Subcutaneous abdominal adipose tissue (tissue), 5 donors: ENCODE measurements around the gene ZNF841.
"Not testable (repeated sequence)": the region's sequence is repeated elsewhere in the genome, so short reads cannot be mapped to it uniquely, and the experiment has no call there.

Experiments
- H3K27ac ChIP-seq: one replicate; pipeline ENCODE4 v1.7.0; 2013; ENCODE audit warnings: low read depth, mild to moderate bottlenecking, inconsistent platforms, low read length, moderate library complexity
- H3K27me3 ChIP-seq, 5 donors: one replicate each; pipeline ENCODE4 v1.7.0; 2013; ENCODE audit warnings: low read length in 5 of 5, inconsistent platforms in 1 of 5; ENCODE audit not compliant: control insufficient read depth in 5 of 5, insufficient read depth in 4 of 5
- H3K36me3 ChIP-seq, 5 donors: one replicate each; pipeline ENCODE4 v1.7.0; 2013; ENCODE audit warnings: low read length in 5 of 5; ENCODE audit not compliant: control insufficient read depth in 5 of 5, insufficient read depth in 5 of 5
- H3K4me1 ChIP-seq, 5 donors: one replicate each; pipeline ENCODE4 v1.7.0; 2013; ENCODE audit warnings: low read length in 5 of 5, mild to moderate bottlenecking in 3 of 5, moderate library complexity in 1 of 5; ENCODE audit not compliant: control insufficient read depth in 5 of 5, insufficient read depth in 5 of 5
- H3K4me3 ChIP-seq, 5 donors: one replicate each; pipeline ENCODE4 v1.7.0; 2013; ENCODE audit warnings: low read length in 5 of 5, low read depth in 1 of 5
- H3K9ac ChIP-seq, 5 donors: one replicate each; pipeline ENCODE4 v1.7.0; 2013; ENCODE audit warnings: low read length in 5 of 5, mild to moderate bottlenecking in 4 of 5, moderate library complexity in 3 of 5
- H3K9me3 ChIP-seq, 5 donors: one replicate each; pipeline ENCODE4 v1.7.0; 2013; ENCODE audit warnings: low read length in 5 of 5; ENCODE audit not compliant: control insufficient read depth in 5 of 5
- donor health status: healthy.
- donor health status: healthy.
- donor health status: healthy.
- donor health status: healthy.
- donor health status: healthy.

ZNF841 gene

DNA sequence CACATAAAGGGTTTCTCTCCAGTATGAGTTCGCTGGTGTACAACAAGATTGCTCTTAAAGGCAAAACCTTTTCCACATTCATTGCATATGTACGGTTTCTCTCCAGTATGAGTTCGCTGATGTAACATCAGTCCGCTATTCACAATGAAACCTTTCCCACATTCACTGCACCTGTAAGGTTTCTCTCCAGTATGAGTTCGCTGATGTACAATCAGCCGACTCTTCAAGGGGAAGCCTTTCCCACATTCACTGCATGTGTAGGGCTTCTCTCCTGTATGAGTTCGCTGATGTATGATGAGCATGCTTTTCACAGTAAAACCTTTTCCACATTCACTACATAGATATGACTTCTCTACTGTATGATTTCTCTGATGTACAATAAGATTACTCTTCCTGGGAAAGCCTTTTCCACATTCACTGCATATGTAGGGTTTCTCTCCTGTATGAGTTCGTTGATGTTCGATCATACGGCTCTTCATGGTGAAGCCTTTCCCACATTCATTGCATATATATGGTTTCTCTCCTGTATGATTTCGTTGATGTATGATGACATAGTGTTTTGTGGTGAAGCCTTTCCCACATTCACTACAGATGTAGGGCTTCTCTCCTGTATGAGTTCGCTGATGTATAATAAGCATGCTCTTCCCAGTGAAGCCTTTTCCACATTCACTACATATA, 61.4 kb downstream of the ZNF841 start:
- H3K27me3 ChIP-seq, result no peaks in the 10 kb centered on the region
- H3K4me3 ChIP-seq, result peak overlapping the region; percentile 30 to 66 (median 53)
- H3K27ac ChIP-seq, result no peak overlapping the region
- H3K9ac ChIP-seq, result no peak overlapping the region
- peaks cover 68 to 88% (median 75%) of the 10 kb centered on the region in 5 donors for H3K9me3 ChIP-seq
- H3K36me3 ChIP-seq, result peaks cover 50 to 56% (median 52%) of the 10 kb centered on the region in 5 donors
- H3K4me1 ChIP-seq, result no peaks in the 10 kb centered on the region

DNA sequence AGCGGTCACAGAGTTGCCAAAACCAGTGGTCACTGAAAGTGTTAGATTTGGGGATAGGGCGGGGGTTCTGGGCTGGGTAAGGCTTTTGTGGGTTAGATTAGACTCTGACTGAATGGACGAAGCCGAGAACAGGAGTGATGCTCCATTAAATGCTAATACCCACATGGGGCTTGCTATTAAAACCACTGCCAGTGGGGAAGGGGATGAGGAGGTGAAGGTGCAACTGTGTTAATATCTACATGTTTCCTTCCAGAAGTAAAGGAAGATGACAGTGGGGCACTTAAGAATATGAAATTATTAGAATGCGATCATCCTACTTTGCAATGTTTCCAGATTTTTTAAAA, 66.8 kb downstream of the ZNF841 start:
- H3K9me3 ChIP-seq, result peaks cover 28 to 47% (median 40%) of the 10 kb centered on the region in 5 donors
- no peaks in the 10 kb centered on the region for H3K27me3 ChIP-seq
- peak overlapping the region; percentile 91 to 99 (median 98) for H3K9ac ChIP-seq
- peaks cover 0 to 19% (median 16%) of the 10 kb centered on the region in 5 donors for H3K4me1 ChIP-seq
- peak overlapping the region; percentile 87 for H3K27ac ChIP-seq
- peak overlapping the region; percentile 90 to 100 (median 98) for H3K4me3 ChIP-seq
- peaks cover 19 to 27% (median 20%) of the 10 kb centered on the region in 5 donors for H3K36me3 ChIP-seq

DNA sequence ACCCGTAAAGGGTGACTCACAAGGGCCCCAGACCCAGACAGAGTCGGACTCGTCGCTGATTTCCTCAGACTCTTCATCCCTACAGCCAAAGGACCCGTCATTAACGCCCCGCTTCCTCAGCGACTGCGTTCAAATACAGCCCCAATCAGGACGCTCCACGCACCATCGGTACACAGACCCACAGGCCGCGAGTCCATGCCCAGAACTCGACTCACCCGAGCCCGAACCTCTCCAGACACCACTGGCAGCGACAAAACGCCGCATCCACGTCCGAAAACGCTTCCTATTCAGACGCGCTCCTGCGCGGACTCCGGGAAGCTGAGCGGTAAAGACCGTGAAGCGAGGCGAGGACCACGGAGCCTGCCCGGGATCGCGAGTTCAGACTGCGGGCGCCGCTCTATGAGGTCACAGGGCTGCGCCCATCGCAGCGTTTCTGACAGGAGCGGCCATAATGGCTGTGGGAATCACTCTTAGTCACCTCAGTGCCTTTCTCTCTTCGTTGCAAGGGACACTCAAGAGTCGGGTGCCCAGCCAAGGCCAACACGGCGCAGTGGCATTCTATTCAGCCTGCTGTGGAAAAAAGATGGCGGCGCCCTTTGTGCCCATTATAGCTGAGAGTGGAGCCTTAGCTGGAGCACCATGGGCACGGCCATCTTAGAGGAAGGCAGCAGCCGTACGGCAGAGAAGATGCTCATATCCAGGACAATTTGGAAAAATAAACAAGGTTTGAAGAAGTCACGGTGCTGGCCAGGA, 67.4 kb downstream of the ZNF841 start, which contains the start of gene ZNF614:
TSS of gene ZNF614 (minus strand) at position 353 of the 753 bp plus-strand sequence. CDS start 2,634 bp downstream, outside the sequence.
- H3K27me3 ChIP-seq, result no peaks in the 10 kb centered on the region
- H3K36me3 ChIP-seq, result peaks cover 17 to 28% (median 25%) of the 10 kb centered on the region in 5 donors
- peak within 1 kb of the TSS; percentile 90 to 100 (median 98) for H3K4me3 ChIP-seq
- H3K9ac ChIP-seq, result peak within 1 kb of the TSS; percentile 91 to 99 (median 98)
- H3K9me3 ChIP-seq, result peaks cover 25 to 47% (median 40%) of the 10 kb centered on the region in 5 donors
- peaks cover 0 to 19% (median 16%) of the 10 kb centered on the region in 5 donors for H3K4me1 ChIP-seq
- peak within 1 kb of the TSS; percentile 87 for H3K27ac ChIP-seq

DNA sequence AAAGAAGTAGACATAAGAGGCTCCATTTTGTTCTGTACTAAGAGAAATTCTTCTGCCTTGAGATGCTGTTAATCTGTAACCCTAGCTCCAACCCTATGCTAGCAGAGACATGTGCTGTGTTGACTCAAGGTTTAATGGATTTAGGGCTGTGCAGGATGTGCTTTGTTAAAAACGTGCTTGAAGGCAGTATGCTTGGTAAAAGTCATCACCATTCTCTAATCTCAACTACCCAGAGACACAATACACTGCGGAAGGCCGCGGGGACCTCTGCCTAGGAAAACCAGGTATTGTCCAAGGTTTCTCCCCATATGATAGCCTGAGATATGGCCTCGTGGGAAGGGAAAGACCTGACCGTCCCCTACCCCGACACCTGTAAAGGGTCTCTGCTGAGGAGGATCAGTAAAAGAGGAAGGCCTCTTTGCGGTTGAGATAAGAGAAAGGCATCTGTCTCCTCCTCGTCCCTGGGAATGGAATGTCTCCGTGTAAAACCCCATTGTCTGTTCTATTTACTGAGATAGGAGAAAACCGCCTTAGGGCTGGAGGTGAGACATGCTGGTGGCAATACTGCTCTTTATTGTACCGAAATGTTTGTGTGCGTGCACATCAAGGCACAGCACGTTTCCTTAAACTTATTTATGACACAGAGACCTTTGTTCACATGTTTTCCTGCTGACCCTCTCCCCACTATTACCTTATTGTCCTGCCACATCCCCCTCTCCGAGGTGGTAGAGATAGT, 69.1 kb downstream of the ZNF841 start:
- peaks cover 13 to 40% (median 31%) of the 10 kb centered on the region in 5 donors for H3K9me3 ChIP-seq
- H3K9ac ChIP-seq, H3K4me3 ChIP-seq, H3K27ac ChIP-seq, H3K27me3 ChIP-seq: not testable (repeated sequence)
- peaks cover 0 to 19% (median 16%) of the 10 kb centered on the region in 5 donors for H3K4me1 ChIP-seq
- peaks cover 14 to 39% (median 32%) of the 10 kb centered on the region in 5 donors for H3K36me3 ChIP-seq

DNA sequence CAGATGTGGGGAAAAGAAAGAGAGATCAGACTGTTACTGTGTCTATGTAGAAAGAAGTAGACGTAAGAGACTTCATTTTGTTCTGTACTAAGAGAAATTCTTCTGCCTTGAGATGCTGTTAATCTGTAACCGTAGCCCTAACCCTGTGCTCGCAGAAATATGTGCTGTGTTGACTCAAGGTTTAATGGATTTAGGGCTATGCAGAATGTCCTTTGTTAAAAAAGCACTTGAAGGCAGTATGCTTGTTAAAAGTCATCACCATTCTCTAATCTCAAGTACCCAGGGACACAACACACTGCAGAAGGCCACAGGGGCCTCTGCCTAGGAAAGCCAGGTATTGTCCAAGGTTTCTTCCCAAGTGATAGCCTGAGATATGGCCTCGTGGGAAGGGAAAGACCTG, 71.1 kb downstream of the ZNF841 start:
- peaks cover 34 to 58% (median 51%) of the 10 kb centered on the region in 5 donors for H3K36me3 ChIP-seq
- H3K4me3 ChIP-seq, result peak overlapping the region in 1 of 5 donors; percentile 25
- not testable (repeated sequence) for H3K27me3 ChIP-seq, H3K27ac ChIP-seq, H3K9ac ChIP-seq
- H3K9me3 ChIP-seq, result peaks cover 18 to 50% (median 37%) of the 10 kb centered on the region in 5 donors
- peaks cover 0 to 19% (median 16%) of the 10 kb centered on the region in 5 donors for H3K4me1 ChIP-seq

DNA sequence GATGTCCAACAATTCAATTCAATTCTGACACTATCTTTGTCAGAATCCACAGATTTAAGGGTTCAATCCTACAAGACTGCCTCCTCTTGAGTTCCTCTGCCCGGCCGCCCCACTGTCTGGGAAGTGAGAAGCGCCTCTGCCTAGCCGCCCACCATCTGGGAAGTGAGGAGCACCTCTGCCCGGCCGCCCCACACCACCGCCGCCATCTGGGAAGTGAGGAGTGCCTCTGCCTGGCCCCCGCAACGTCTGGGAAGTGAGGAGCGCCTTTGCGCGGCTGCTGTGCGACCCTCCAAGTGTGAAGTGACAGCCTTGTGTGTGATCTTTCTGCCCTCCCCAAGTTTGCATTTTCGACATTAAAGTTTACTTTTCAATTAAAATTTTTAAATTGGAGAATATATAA, 73.4 kb downstream of the ZNF841 start:
- H3K27me3 ChIP-seq, result no peaks in the 10 kb centered on the region
- peak overlapping the region in 2 of 5 donors; percentile 14 to 22 for H3K4me3 ChIP-seq
- no peak overlapping the region for H3K9ac ChIP-seq
- H3K9me3 ChIP-seq, result peaks cover 27 to 66% (median 49%) of the 10 kb centered on the region in 5 donors
- H3K36me3 ChIP-seq, result peaks cover 47 to 76% (median 69%) of the 10 kb centered on the region in 5 donors
- H3K4me1 ChIP-seq, result peaks cover 0 to 4% (median 4%) of the 10 kb centered on the region in 5 donors
- H3K27ac ChIP-seq, result no peak overlapping the region

DNA sequence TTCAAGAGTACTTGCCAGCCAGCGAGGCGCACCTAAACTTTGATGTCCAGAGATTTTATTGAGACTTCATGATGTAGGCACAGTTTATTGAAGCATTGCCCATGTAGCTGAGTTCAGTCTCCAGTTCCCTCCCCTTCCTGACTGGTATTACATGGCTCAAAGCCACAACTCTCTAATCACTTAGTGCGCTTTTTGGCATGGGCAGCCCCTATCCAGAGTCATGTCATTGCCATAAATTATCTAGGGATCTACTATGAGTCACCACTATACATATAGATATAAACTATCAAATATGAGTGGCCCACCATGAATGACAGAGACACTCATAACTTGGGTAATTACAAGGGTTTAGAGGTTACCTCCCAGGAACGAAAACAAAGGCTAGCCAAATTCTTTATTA, 75.1 kb downstream of the ZNF841 start:
- peaks cover 58 to 88% (median 83%) of the 10 kb centered on the region in 5 donors for H3K36me3 ChIP-seq
- peak overlapping the region in 4 of 5 donors; percentile 10 to 50 (median 20) for H3K4me3 ChIP-seq
- no peak overlapping the region for H3K27ac ChIP-seq
- no peak overlapping the region for H3K9ac ChIP-seq
- no peaks in the 10 kb centered on the region for H3K4me1 ChIP-seq
- H3K27me3 ChIP-seq, result no peaks in the 10 kb centered on the region
- H3K9me3 ChIP-seq, result peaks cover 44 to 78% (median 65%) of the 10 kb centered on the region in 5 donors
